IgD-negative memory B cell (primary cell): ENCODE data around the gene SPEN. TPM values are rescaled to one million over a fixed set of nuclear protein-coding genes. Genes with fewer than 3 reads are reported as not detected.

Source experiments
- H3K27ac Mint-ChIP-seq, 3 donors: one replicate each; pipeline ENCODE4 v1.8.0; 2020 to 2022; ENCODE audit warnings: mild to moderate bottlenecking in 3 of 3, mixed read lengths in 3 of 3, moderate library complexity in 1 of 3
- H3K27me3 Mint-ChIP-seq: one replicate; pipeline ENCODE4 v1.8.0; 2021; ENCODE audit warnings: mixed read lengths
- H3K36me3 Mint-ChIP-seq: one replicate; pipeline ENCODE4 v1.8.0; 2020; ENCODE audit warnings: mild to moderate bottlenecking, mixed read lengths
- H3K4me1 Mint-ChIP-seq, 3 donors: one replicate each; pipeline ENCODE4 v1.8.0; 2020 to 2022; ENCODE audit warnings: mixed read lengths in 3 of 3, mild to moderate bottlenecking in 1 of 3
- H3K4me3 Mint-ChIP-seq, 4 donors: one replicate each; pipeline ENCODE4 v1.8.0; 2020 to 2022; ENCODE audit warnings: mild to moderate bottlenecking in 4 of 4, mixed read lengths in 4 of 4, moderate library complexity in 3 of 4
- H3K9me3 Mint-ChIP-seq, 3 donors: one replicate each; pipeline ENCODE4 v1.8.0; 2020 to 2021; ENCODE audit warnings: mixed read lengths in 3 of 3, mild to moderate bottlenecking in 1 of 3
- polyA plus RNA-seq: library from polyadenylated mRNA; unstranded; fragments of 300-500 nt; fragmentation: Illumina TruSeq; gene quantifications from one replicate; pipeline ENCODE4 v1.2.3, GENCODE V29; 2021

The SPEN gene
- polyA plus RNA-seq, 1 donor from 2014 or later: 43.2 TPM

DNA sequence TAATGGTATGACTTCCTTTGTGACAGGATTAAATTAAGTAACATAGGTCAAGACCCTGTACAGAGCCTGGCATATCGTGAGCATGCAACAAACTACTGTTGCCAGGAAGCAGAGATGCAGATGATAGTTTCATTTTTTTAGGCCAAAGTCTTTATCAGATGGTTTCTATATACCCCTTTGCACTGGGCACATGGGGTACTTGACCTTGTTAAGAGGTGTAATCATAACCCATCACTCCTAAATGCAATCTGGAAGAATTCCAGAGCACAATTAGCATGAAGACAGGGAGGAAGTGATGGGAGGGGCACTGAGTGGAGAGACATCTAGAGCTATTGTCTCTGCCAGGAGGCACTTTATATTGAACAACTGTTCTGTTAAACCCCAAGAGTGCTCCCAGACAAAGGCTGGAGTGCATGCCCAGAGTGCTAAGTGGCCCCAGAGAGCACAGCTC is 106.3 kb downstream of the SPEN start:
- H3K4me1 Mint-ChIP-seq: peaks cover 46 to 61% (median 46%) of the 10 kb centered on the region in 3 donors
- no peaks in the 10 kb centered on the region for H3K9me3 Mint-ChIP-seq
- H3K27ac Mint-ChIP-seq: peak overlapping the region in 2 of 3 donors; percentile 30 to 74
- no peaks in the 10 kb centered on the region for H3K27me3 Mint-ChIP-seq
- H3K4me3 Mint-ChIP-seq: peak overlapping the region in 2 of 4 donors; percentile 28 to 31
- peaks cover 4% of the 10 kb centered on the region for H3K36me3 Mint-ChIP-seq

DNA sequence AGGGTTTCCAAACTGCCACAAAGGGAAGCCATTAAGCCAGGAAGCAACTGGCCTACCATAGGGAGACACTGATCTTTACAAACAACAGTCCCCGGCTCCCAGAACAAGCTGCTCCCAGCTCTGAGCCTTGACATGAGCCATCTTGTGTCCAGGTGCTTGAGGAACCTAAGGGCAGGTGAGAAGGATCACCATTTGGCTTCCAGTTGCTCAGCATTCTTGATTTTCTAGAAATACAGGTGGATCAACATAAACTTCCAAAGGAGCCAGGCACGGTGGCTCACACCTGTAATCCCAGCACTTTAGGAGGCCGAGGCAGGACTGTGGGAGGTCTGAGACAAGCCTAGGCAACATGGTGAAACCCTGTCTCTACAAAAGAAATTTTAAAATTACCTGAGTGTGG is 106.8 kb downstream of the SPEN start:
- peaks cover 41 to 56% (median 42%) of the 10 kb centered on the region in 3 donors for H3K4me1 Mint-ChIP-seq
- H3K27ac Mint-ChIP-seq: peak overlapping the region in 1 of 3 donors; percentile 73
- H3K9me3 Mint-ChIP-seq: no peaks in the 10 kb centered on the region
- peaks cover 4% of the 10 kb centered on the region for H3K36me3 Mint-ChIP-seq
- H3K27me3 Mint-ChIP-seq: no peaks in the 10 kb centered on the region
- peak overlapping the region in 1 of 4 donors; percentile 23 for H3K4me3 Mint-ChIP-seq

DNA sequence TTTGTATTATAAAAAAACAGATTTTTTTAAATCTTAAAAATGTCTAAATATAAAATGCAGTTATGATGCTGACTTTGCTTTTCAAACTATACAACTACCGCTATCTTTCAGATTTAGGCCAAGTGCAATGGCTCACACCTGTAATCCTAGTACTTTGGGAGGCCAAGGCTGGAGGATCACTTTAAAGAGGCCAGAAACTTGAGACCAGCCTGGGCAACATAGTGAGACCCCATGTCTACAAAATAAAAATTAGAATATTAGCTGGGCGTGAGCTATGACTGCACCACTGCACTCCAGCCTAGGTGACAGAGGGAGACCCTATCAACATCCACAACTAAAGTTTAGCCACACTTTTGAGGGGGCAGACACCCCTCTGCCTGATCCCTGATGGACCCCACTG is 108.0 kb downstream of the SPEN start:
- peaks cover 36 to 51% (median 40%) of the 10 kb centered on the region in 3 donors for H3K4me1 Mint-ChIP-seq
- H3K27me3 Mint-ChIP-seq: no peaks in the 10 kb centered on the region
- H3K27ac Mint-ChIP-seq: peak overlapping the region in 2 of 3 donors; percentile 49 to 60
- H3K36me3 Mint-ChIP-seq: peaks cover 6% of the 10 kb centered on the region
- H3K4me3 Mint-ChIP-seq: no peak overlapping the region
- H3K9me3 Mint-ChIP-seq: no peaks in the 10 kb centered on the region

DNA sequence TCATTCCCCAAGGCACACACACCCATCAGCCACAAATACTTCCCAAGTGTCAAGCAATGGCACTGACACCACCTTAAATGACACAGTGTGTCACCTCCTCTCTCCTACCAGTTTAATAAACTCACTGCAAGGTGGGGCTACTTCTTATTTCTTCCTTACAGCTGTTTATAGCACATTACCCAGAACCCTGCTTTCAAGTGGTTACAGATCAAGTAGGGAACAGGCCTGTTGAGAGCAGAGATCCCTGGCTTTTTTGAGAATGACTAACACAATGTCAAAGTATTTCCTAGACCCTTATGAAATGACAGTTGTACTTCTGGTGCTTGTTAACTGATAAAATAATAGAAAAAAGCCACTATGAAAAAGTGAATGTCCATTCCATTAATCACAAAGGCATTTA is 108.6 kb downstream of the SPEN start:
- H3K27ac Mint-ChIP-seq: peak overlapping the region in 2 of 3 donors; percentile 52 to 60
- peaks cover 30 to 47% (median 37%) of the 10 kb centered on the region in 3 donors for H3K4me1 Mint-ChIP-seq
- H3K9me3 Mint-ChIP-seq: no peaks in the 10 kb centered on the region
- no peaks in the 10 kb centered on the region for H3K27me3 Mint-ChIP-seq
- no peak overlapping the region for H3K4me3 Mint-ChIP-seq
- H3K36me3 Mint-ChIP-seq: peaks cover 6% of the 10 kb centered on the region

GRCh38 chr1:15957221-15958095 is 110.0 kb downstream of the SPEN start:
- Mint-ChIP-seq H3K9me3 (no peaks in the 10 kb centered on the region), H3K4me1 (peaks cover 24 to 39% (median 37%) of the 10 kb centered on the region in 3 donors), H3K27ac (peak overlapping the region in 2 of 3 donors; percentile 59 to 68), H3K4me3 (peak overlapping the region in 2 of 4 donors; percentile 10 to 63), H3K27me3 (no peaks in the 10 kb centered on the region), H3K36me3 (peaks cover 6% of the 10 kb centered on the region)

DNA sequence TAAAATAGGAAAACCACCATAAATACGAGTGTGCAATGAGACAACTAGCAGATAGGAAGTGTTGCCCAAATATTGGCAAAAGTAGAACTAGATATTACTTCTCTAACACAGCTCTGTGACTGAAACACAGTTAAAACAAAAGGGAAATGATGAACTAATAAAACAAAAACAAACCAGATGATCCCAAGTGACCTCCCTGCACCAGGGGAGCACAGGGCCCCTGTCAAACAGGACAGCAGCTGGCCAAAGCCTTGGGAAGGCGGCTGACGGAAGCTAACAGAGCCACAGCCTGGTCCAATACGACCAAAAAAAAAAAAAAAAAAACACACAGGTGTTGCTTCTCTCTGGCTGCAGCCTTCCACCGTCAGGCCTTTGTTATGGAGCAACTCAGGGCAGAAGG is 110.6 kb downstream of the SPEN start:
- peak overlapping the region in 2 of 3 donors; percentile 59 to 63 for H3K27ac Mint-ChIP-seq
- H3K9me3 Mint-ChIP-seq: no peaks in the 10 kb centered on the region
- no peak overlapping the region for H3K4me3 Mint-ChIP-seq
- peaks cover 6% of the 10 kb centered on the region for H3K36me3 Mint-ChIP-seq
- peaks cover 24 to 39% (median 38%) of the 10 kb centered on the region in 3 donors for H3K4me1 Mint-ChIP-seq
- H3K27me3 Mint-ChIP-seq: no peaks in the 10 kb centered on the region

DNA sequence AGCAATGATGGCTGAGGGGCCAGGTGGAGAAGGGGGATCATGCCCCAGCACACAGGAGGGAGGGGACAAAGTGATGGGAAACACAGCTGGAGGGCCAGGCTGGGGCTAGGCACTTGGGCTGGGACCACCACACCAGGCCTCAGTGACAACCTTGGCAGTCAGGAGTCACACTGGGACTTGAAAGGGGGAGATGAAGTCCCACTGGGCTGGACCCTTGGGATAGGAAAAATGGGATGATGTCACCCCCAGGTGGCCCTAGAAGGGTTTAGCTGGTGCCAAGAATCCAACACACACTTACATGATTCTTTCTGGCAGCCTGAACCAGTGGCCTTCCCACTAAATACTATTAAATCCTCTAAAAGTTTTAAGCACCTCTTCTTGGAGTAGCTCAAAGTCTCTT is 111.3 kb downstream of the SPEN start:
- Mint-ChIP-seq H3K27ac (peak overlapping the region in 2 of 3 donors; percentile 59 to 63), H3K9me3 (no peaks in the 10 kb centered on the region), H3K4me3 (no peak overlapping the region), H3K36me3 (peaks cover 6% of the 10 kb centered on the region), H3K4me1 (peaks cover 30 to 44% (median 42%) of the 10 kb centered on the region in 3 donors), H3K27me3 (no peaks in the 10 kb centered on the region)

- Mint-ChIP-seq H3K27me3 (no peaks in the 10 kb centered on the region), H3K4me1 (peaks cover 36 to 49% (median 41%) of the 10 kb centered on the region in 3 donors), H3K27ac (no peak overlapping the region), H3K9me3 (no peaks in the 10 kb centered on the region), H3K4me3 (no peak overlapping the region), H3K36me3 (peaks cover 6% of the 10 kb centered on the region)
These were observed 111.9 kb downstream of the SPEN start for GRCh38 chr1:15959424-15959823.

GRCh38 chr1:15959827-15960446 is 112.4 kb downstream of the SPEN start:
- Mint-ChIP-seq H3K9me3 (no peaks in the 10 kb centered on the region), H3K27ac (peak overlapping the region in 1 of 3 donors; percentile 6), H3K36me3 (peaks cover 6% of the 10 kb centered on the region), H3K4me3 (no peak overlapping the region), H3K4me1 (peaks cover 39 to 50% (median 43%) of the 10 kb centered on the region in 3 donors), H3K27me3 (no peaks in the 10 kb centered on the region)

DNA sequence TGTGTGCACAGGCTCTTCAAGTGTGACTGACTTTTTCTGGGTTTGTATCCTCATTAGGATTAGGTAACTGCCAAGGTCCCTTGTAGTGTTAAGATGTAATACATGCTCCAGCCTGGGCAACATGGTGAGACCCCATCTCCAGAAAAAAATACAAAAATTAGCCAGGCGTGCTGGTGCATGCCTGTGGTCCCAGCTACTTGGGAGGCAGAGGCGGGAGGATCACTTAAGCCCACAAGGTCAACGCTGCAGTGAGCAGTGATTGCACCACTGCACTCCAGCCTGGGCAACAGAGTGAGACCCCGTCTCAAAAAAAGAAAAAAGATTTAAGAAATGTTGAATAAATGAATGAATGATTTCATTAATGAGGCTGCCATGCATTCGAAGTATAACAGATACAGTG is 113.3 kb downstream of the SPEN start:
- no peaks in the 10 kb centered on the region for H3K9me3 Mint-ChIP-seq
- peak overlapping the region in 1 of 4 donors; percentile 55 for H3K4me3 Mint-ChIP-seq
- peaks cover 4% of the 10 kb centered on the region for H3K36me3 Mint-ChIP-seq
- H3K4me1 Mint-ChIP-seq: peaks cover 47 to 58% (median 49%) of the 10 kb centered on the region in 3 donors
- peaks cover 2% of the 10 kb centered on the region for H3K27me3 Mint-ChIP-seq
- peak overlapping the region in 1 of 3 donors; percentile 62 for H3K27ac Mint-ChIP-seq

- H3K36me3 Mint-ChIP-seq: peaks cover 4% of the 10 kb centered on the region
- H3K27ac Mint-ChIP-seq: peak overlapping the region in 1 of 3 donors; percentile 10
- H3K4me1 Mint-ChIP-seq: peaks cover 50 to 61% (median 54%) of the 10 kb centered on the region in 3 donors
- H3K4me3 Mint-ChIP-seq: no peak overlapping the region
- H3K9me3 Mint-ChIP-seq: no peaks in the 10 kb centered on the region
- H3K27me3 Mint-ChIP-seq: peaks cover 2% of the 10 kb centered on the region
These were observed 114.0 kb downstream of the SPEN start for GRCh38 chr1:15961492-15961891.

DNA sequence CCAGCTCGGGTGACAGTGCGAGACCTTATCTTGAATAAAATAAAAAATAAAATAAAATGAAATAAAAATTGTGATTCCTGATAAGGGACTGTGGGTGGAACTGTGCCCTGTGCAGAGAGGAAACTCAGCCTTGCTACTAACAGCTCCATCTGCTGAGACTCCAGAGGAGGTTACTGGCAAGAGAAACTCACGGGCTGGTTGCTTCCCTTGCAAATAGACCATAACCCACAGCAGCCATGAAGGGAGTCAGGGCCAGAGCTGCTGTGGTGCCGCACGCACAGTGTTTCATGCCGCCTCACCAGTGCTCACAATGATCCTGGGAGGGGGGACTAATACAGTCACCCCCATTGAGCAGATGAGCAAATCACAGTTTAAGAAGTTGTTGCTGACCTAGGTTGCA is 114.7 kb downstream of the SPEN start:
- peaks cover 2% of the 10 kb centered on the region for H3K27me3 Mint-ChIP-seq
- H3K9me3 Mint-ChIP-seq: no peaks in the 10 kb centered on the region
- peak overlapping the region in 1 of 4 donors; percentile 34 for H3K4me3 Mint-ChIP-seq
- H3K4me1 Mint-ChIP-seq: peaks cover 47 to 65% (median 57%) of the 10 kb centered on the region in 3 donors
- H3K36me3 Mint-ChIP-seq: peaks cover 4% of the 10 kb centered on the region
- peak overlapping the region in 1 of 3 donors; percentile 52 for H3K27ac Mint-ChIP-seq

GRCh38 chr1:15962671-15963362 is 115.3 kb downstream of the SPEN start:
- Mint-ChIP-seq H3K27me3 (peaks cover 2% of the 10 kb centered on the region), H3K36me3 (peaks cover 4% of the 10 kb centered on the region), H3K4me3 (peak overlapping the region; percentile 80 to 92 (median 86)), H3K27ac (peak overlapping the region; percentile 87 to 98 (median 91)), H3K4me1 (peaks cover 45 to 67% (median 60%) of the 10 kb centered on the region in 3 donors), H3K9me3 (no peaks in the 10 kb centered on the region)

DNA sequence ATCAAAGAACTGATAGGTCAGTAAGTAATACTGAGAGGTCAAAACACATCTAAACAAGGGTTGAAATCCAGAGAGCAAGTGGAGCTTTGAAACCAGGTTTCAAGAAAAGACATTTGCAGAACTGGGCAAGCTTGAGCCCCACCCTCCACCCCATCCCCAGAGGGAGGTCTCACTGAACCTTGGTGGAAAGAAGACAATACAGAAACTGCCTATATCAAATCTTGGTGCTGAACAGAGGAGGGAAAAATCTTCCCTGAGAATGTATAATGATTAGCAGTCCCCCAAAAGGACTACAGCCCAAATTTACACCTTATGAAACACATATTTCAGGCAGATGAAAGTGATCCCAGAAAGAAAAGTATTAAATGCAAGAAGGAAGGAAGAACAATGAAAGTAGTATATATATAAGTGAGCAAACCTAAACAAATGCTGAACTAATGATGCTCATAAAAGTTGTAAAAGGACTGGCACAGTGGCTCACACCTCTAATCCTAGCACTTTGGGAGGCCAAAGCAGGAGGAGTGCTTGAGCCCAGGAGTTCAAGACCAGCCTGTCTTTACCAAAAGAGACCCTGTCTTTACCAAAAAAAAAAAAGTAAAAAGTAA is 116.0 kb downstream of the SPEN start:
- H3K27ac Mint-ChIP-seq: peak overlapping the region; percentile 87 to 98 (median 97)
- no peaks in the 10 kb centered on the region for H3K9me3 Mint-ChIP-seq
- H3K4me3 Mint-ChIP-seq: peak overlapping the region; percentile 80 to 92 (median 86)
- peaks cover 38 to 69% (median 61%) of the 10 kb centered on the region in 3 donors for H3K4me1 Mint-ChIP-seq
- H3K36me3 Mint-ChIP-seq: peaks cover 3% of the 10 kb centered on the region
- H3K27me3 Mint-ChIP-seq: peaks cover 2% of the 10 kb centered on the region
